Kidney (tissue), 14 donors: ENCODE data around the gene DUSP2. TPM values are rescaled to one million over a fixed set of nuclear protein-coding genes. Genes with fewer than 3 reads are reported as not detected.

Experiments
- DNase-seq, 5 donors: peaks; one replicate each; pipeline ENCODE4 v3.0.0-alpha.2; 2013 to 2020
- FAIRE-seq: peaks from 2 replicates; lab custom pipeline; 2012; peaks lifted over from hg19 to GRCh38; lab: Jason Lieb, UNC
- H3K27ac ChIP-seq, 2 donors: one replicate each; pipeline ENCODE4 v1.7.0; 2013; ENCODE audit warnings: low read depth in 2 of 2, low read length in 2 of 2, inconsistent platforms in 1 of 2
- H3K27me3 ChIP-seq: one replicate; pipeline ENCODE4 v1.7.1; 2013; ENCODE audit warnings: low read length, inconsistent platforms; ENCODE audit not compliant: control insufficient read depth, insufficient read depth
- H3K36me3 ChIP-seq, 3 donors: one replicate each; pipeline versions ENCODE4 v1.7.0 to v1.7.1; 2013; ENCODE audit warnings: low read length in 3 of 3, control low read depth in 1 of 3, inconsistent platforms in 1 of 3; ENCODE audit not compliant: insufficient read depth in 3 of 3, control insufficient read depth in 2 of 3
- H3K4me1 ChIP-seq, 3 donors: one replicate each; pipeline versions ENCODE4 v1.7.0 to v1.7.1; 2013; ENCODE audit warnings: low read length in 3 of 3, inconsistent platforms in 1 of 3, low read depth in 1 of 3; ENCODE audit not compliant: control insufficient read depth in 2 of 3, insufficient read depth in 2 of 3
- H3K4me3 ChIP-seq, 3 donors: one replicate each; pipeline versions ENCODE4 v1.7.0 to v1.8.1; 2013; ENCODE audit warnings: low read length in 3 of 3, control low read depth in 1 of 3, inconsistent platforms in 1 of 3
- H3K9ac ChIP-seq, 3 donors: one replicate each; pipeline versions ENCODE4 v1.7.0 to v1.7.1; 2013; ENCODE audit warnings: low read length in 3 of 3, control low read depth in 1 of 3, inconsistent platforms in 1 of 3
- H3K9me3 ChIP-seq, 3 donors: one replicate each; pipeline versions ENCODE4 v1.7.0 to v1.7.1; 2013; ENCODE audit warnings: low read length in 3 of 3, control low read depth in 1 of 3, inconsistent platforms in 1 of 3; ENCODE audit not compliant: control insufficient read depth in 2 of 3, insufficient read depth in 1 of 3
- CTCF ChIP-seq: IDR thresholded peaks from 3 replicates; pipeline ENCODE4 v1.5.1; 2012; ENCODE audit warnings: mild to moderate bottlenecking, moderate library complexity, borderline replicate concordance; ENCODE audit not compliant: insufficient read depth; ENCODE audit errors: extremely low read depth
- intact Hi-C: fragments of 100-400 bp; cut with DNase I; formaldehyde crosslinking; loops from one replicate; pipeline ENCODE4 v1.11.1; 2022
- polyA plus RNA-seq: library from polyadenylated mRNA; stranded (reverse); fragments of 350-450 nt; fragmentation: Illumina TruSeq; extraction: RNeasy Lipid Tissue Mini Kit (QIAGEN cat#74804); gene quantifications from one replicate; pipeline ENCODE4 v1.2.3, GENCODE V29; 2014; ENCODE audit warnings: low read depth, low replicate concordance; ENCODE audit not compliant: insufficient read depth
- total RNA-seq: library from RNA; stranded (reverse); fragmentation: NEBNext Ultra II Directional; extraction: Animal tissue kit (Norgen Biotek cat#: 25700); gene quantifications from one replicate; pipeline ENCODE4 v1.2.1, GENCODE V29; 2021
- donor health status: control.
- donor health status: control.
- donor health status: control.
- donor health status: control.
- donor health status: control.
- donor health status: DM: yes; HTN: yes; CAD: no.
- donor health status: Normal renal cell carcinoma (clear cell type).

DUSP2 gene
- total and polyA plus RNA-seq, 2 donors from 2014 or later: 5.6 to 11.8 TPM

DNA sequence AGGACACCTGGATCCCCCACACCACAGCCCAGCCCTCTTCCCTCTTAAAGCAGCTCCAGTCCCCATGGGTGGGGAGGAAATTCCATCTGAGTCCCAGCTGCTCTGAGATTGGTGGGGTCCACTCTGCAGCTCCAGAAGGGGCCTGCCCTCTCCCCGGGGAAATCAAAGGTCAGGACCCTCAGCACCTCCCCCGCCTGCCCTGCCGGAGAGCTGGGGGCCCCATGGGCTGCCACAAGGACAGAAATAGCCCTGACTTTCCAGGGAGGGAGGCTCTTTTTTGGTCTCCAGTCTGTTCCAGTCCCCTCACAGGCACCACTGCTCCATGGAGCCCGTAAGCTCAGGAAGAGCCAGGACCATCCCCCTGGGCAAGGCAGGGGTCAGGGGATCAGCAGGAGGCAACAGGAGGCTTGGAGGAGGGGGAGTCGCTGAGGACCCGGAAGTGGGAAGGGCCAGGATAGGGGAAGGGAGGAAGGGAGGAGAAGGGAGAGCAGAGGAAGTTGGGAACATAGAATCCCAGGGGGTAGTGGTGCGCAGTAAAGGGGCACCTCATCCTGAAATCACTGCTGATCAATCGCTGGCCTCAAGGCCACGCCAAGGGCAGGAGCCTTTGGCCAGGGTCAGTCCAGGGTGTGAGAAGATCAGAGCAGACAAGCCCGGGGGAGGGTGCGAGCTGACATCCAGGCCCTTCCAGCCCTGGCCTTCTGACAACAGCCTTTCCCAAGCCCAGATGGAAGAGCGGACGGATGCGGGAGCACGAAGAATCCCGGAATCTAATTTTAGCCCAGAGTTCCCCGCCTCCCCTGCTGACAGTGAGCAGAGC is 36.5 kb downstream of the DUSP2 start:
- peak overlapping the region in 1 of 3 donors; percentile 1 for H3K4me3 ChIP-seq
- peaks cover 0 to 9% (median 0%) of the 10 kb centered on the region in 3 donors for H3K4me1 ChIP-seq
- H3K9ac ChIP-seq: peak overlapping the region in 1 of 3 donors; percentile 8
- DNase-seq (peak; percentile 33 to 72 (median 61)), FAIRE-seq (no peak)
- peak overlapping the region; percentile 72 to 74 for H3K27ac ChIP-seq
- H3K27me3 ChIP-seq: no peaks in the 10 kb centered on the region
- no peaks in the 10 kb centered on the region for H3K36me3 ChIP-seq
- intact Hi-C loops: no loop called here
- no peak for TF ChIP-seq CTCF
- H3K9me3 ChIP-seq: peaks cover 0 to 6% (median 0%) of the 10 kb centered on the region in 3 donors

DNA sequence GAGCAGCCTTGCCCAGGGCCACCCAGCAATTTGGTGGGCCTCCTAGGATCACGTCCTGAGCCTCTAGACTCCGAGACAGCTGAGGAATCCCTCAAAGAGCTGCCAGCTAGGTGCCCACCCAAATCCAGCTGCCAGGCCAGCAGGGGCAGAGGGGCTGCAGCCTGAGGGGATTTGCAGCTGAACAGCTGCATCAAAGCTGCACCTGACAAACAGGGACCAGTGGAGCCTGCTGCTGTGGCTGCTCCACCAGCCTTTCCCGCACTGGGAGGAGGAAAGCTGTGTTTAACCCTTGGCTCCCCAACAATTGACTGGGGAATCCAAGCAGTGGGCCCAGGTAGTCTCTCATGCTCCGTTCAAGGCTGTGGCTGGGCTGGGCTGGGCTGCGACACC is 37.1 kb downstream of the DUSP2 start:
- DNase-seq (peak in 2 of 5 donors; percentile 37 to 60), FAIRE-seq (no peak)
- peaks cover 0 to 11% (median 0%) of the 10 kb centered on the region in 3 donors for H3K4me1 ChIP-seq
- no peak overlapping the region for H3K9ac ChIP-seq
- H3K36me3 ChIP-seq: no peaks in the 10 kb centered on the region
- no peak overlapping the region for H3K4me3 ChIP-seq
- H3K27me3 ChIP-seq: no peaks in the 10 kb centered on the region
- peaks cover 0 to 6% (median 0%) of the 10 kb centered on the region in 3 donors for H3K9me3 ChIP-seq
- no peak for TF ChIP-seq CTCF
- intact Hi-C loops: no loop called here
- H3K27ac ChIP-seq: peak overlapping the region in 1 of 2 donors; percentile 74

- no peak overlapping the region for H3K27ac ChIP-seq
- peaks cover 0 to 6% (median 0%) of the 10 kb centered on the region in 3 donors for H3K9me3 ChIP-seq
- FAIRE-seq (no peak), DNase-seq (peak in 1 of 5 donors; percentile 51)
- H3K4me3 ChIP-seq: no peak overlapping the region
- no peak overlapping the region for H3K9ac ChIP-seq
- H3K36me3 ChIP-seq: no peaks in the 10 kb centered on the region
- intact Hi-C loops: no loop called here
- no peaks in the 10 kb centered on the region for H3K27me3 ChIP-seq
- TF ChIP-seq CTCF: no peak
- peaks cover 0 to 15% (median 0%) of the 10 kb centered on the region in 3 donors for H3K4me1 ChIP-seq
Observed at GRCh38 chr2:96107708-96108065, 37.6 kb downstream of the DUSP2 start.
